GM23338 (cell line): Measurements from ENCODE around the gene ENDOV.

ENCODE experiments used
- CREB1 ChIP-seq: fragments of 250-450 bp; sonication (Bioruptor Pico); IDR thresholded peaks from 2 replicates; pipeline ENCODE4 v1.5.0; 2020; ENCODE audit warnings: low read depth, mild to moderate bottlenecking, moderate library complexity
- EZH2 ChIP-seq: fragments of 200-600 bp; sonication (generic); IDR thresholded peaks from one replicate; pipeline ENCODE4 v1.8.0; 2017; ENCODE audit warnings: antibody characterized with exemption, mild to moderate bottlenecking, low read depth; ENCODE audit not compliant: unreplicated experiment
- EZH2phosphoT487 ChIP-seq: fragments of 200-600 bp; sonication (generic); IDR thresholded peaks from one replicate; pipeline ENCODE4 v1.8.1; 2018; ENCODE audit warnings: antibody characterized with exemption; ENCODE audit not compliant: unreplicated experiment
- JUNB ChIP-seq: IDR thresholded peaks from one replicate; pipeline ENCODE4 v1.6.1; 2016; ENCODE audit warnings: antibody characterized with exemption; ENCODE audit not compliant: unreplicated experiment
- NANOG ChIP-seq: IDR thresholded peaks from 2 replicates; pipeline ENCODE4 v1.6.1; 2016; ENCODE audit warnings: antibody characterized with exemption, borderline replicate concordance
- POLR2AphosphoS5 ChIP-seq: IDR thresholded peaks from 2 replicates; pipeline ENCODE4 v1.6.1; 2016; ENCODE audit warnings: antibody characterized with exemption, low read depth
- ZNF114 ChIP-seq: fragments of 250-450 bp; sonication (Bioruptor Pico); IDR thresholded peaks from 2 replicates; pipeline ENCODE4 v1.5.0; 2020; ENCODE audit warnings: mild to moderate bottlenecking, moderate library complexity
- TF ChIP-seq, protein P1 (sequence below), 2 experiments: fragments of 200-600 bp in 1 of 2; sonication (generic) in 1 of 2; conservative IDR thresholded peaks; 2 replicates each; pipeline versions ENCODE4 v1.5.1 to v1.6.1; 2016 to 2017; ENCODE audit warnings: antibody characterized with exemption in 2 of 2, low read depth in 2 of 2, mild to moderate bottlenecking in 2 of 2, moderate library complexity in 1 of 2
- TF ChIP-seq, protein P2 (sequence below): IDR thresholded peaks from one replicate; pipeline ENCODE4 v1.6.1; 2018; ENCODE audit warnings: antibody characterized with exemption; ENCODE audit not compliant: unreplicated experiment
- TF ChIP-seq, protein P3 (sequence below): IDR thresholded peaks from 2 replicates; pipeline ENCODE4 v1.6.1; 2016; ENCODE audit warnings: antibody characterized with exemption

DNA sequence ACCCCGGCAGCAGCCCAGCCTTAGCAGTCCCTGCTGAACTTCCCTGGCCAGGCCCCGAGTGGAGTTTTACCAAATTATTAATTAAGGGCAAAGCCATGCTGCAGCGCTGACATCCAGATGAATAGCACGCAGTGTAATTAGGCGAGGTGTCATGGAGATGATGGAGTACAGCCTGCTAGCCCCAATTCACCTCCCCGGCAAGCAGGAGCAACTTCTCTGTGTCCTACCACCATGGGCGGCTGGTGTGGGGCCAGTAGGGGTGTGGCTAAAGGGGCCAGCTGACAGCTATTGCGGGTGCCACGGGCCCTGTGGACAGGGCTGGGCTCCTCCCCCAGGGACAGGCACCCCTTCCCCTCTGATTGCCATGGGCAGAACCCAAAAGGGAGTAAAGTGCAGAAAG is 24.5 kb downstream of the ENDOV start:
- TF ChIP-seq, protein P1, sequence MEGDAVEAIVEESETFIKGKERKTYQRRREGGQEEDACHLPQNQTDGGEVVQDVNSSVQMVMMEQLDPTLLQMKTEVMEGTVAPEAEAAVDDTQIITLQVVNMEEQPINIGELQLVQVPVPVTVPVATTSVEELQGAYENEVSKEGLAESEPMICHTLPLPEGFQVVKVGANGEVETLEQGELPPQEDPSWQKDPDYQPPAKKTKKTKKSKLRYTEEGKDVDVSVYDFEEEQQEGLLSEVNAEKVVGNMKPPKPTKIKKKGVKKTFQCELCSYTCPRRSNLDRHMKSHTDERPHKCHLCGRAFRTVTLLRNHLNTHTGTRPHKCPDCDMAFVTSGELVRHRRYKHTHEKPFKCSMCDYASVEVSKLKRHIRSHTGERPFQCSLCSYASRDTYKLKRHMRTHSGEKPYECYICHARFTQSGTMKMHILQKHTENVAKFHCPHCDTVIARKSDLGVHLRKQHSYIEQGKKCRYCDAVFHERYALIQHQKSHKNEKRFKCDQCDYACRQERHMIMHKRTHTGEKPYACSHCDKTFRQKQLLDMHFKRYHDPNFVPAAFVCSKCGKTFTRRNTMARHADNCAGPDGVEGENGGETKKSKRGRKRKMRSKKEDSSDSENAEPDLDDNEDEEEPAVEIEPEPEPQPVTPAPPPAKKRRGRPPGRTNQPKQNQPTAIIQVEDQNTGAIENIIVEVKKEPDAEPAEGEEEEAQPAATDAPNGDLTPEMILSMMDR (conservative IDR thresholded peaks at IDR 0.05; ENCODE audit: low read depth in 2 of 2): no peak
- TF ChIP-seq EZH2phosphoT487 (no peak), CREB1 (CRISPR knock-in tag) (no peak), EZH2 (no peak), POLR2AphosphoS5 (no peak), JUNB (no peak), ZNF114 (CRISPR knock-in tag) (no peak), NANOG (no peak)
- TF ChIP-seq, protein P2, sequence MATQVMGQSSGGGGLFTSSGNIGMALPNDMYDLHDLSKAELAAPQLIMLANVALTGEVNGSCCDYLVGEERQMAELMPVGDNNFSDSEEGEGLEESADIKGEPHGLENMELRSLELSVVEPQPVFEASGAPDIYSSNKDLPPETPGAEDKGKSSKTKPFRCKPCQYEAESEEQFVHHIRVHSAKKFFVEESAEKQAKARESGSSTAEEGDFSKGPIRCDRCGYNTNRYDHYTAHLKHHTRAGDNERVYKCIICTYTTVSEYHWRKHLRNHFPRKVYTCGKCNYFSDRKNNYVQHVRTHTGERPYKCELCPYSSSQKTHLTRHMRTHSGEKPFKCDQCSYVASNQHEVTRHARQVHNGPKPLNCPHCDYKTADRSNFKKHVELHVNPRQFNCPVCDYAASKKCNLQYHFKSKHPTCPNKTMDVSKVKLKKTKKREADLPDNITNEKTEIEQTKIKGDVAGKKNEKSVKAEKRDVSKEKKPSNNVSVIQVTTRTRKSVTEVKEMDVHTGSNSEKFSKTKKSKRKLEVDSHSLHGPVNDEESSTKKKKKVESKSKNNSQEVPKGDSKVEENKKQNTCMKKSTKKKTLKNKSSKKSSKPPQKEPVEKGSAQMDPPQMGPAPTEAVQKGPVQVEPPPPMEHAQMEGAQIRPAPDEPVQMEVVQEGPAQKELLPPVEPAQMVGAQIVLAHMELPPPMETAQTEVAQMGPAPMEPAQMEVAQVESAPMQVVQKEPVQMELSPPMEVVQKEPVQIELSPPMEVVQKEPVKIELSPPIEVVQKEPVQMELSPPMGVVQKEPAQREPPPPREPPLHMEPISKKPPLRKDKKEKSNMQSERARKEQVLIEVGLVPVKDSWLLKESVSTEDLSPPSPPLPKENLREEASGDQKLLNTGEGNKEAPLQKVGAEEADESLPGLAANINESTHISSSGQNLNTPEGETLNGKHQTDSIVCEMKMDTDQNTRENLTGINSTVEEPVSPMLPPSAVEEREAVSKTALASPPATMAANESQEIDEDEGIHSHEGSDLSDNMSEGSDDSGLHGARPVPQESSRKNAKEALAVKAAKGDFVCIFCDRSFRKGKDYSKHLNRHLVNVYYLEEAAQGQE: no peak
- TF ChIP-seq, protein P3, sequence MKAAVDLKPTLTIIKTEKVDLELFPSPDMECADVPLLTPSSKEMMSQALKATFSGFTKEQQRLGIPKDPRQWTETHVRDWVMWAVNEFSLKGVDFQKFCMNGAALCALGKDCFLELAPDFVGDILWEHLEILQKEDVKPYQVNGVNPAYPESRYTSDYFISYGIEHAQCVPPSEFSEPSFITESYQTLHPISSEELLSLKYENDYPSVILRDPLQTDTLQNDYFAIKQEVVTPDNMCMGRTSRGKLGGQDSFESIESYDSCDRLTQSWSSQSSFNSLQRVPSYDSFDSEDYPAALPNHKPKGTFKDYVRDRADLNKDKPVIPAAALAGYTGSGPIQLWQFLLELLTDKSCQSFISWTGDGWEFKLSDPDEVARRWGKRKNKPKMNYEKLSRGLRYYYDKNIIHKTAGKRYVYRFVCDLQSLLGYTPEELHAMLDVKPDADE: no peak
